GM21717 (cell line): ENCODE measurements around the gene HEXD.
A peak's percentile ranks its signal among the peaks of the same experiment; 100 is the strongest.
"Not testable (repeated sequence)": the region's sequence is repeated elsewhere in the genome, so short reads cannot be mapped to it uniquely, and the experiment has no call there.

Source experiments
- ATAC-seq: cut with Tn5 transposase; IDR thresholded peaks from one replicate; pipeline ENCODE4 v1.9.1; 2021; ENCODE audit warnings: mild to moderate bottlenecking, moderate library complexity; ENCODE audit not compliant: unreplicated experiment

Gene HEXD

GRCh38 chr17:82439829-82440365, 21.8 kb downstream of the HEXD start:
- no peak for ATAC-seq

GRCh38 chr17:82440469-82440981, 22.4 kb downstream of the HEXD start:
- no peak for ATAC-seq

GRCh38 chr17:82440991-82441627, 23.0 kb downstream of the HEXD start:
- no peak for ATAC-seq

- ATAC-seq: no peak
Measured at GRCh38 chr17:82441691-82442487, 23.7 kb downstream of the HEXD start.

- no peak for ATAC-seq
Measured at GRCh38 chr17:82442643-82443464, 24.7 kb downstream of the HEXD start.

- ATAC-seq: no peak
Measured at GRCh38 chr17:82443465-82444283, 25.5 kb downstream of the HEXD start.

- ATAC-seq: no peak
Measured at GRCh38 chr17:82444284-82444893, 26.2 kb downstream of the HEXD start.

- no peak for ATAC-seq
Measured at GRCh38 chr17:82444941-82445521, 26.9 kb downstream of the HEXD start.

GRCh38 chr17:82445542-82445941, 27.4 kb downstream of the HEXD start:
- no peak for ATAC-seq

GRCh38 chr17:82446124-82446523, 28.0 kb downstream of the HEXD start:
- no peak for ATAC-seq

GRCh38 chr17:82446649-82447048, 28.5 kb downstream of the HEXD start:
- no peak for ATAC-seq

GRCh38 chr17:82447876-82448275, 29.7 kb downstream of the HEXD start:
- ATAC-seq: no peak

- peak; percentile 46 for ATAC-seq
Measured at GRCh38 chr17:82449131-82449882, 31.2 kb downstream of the HEXD start.

- peak; percentile 3 for ATAC-seq
Measured at GRCh38 chr17:82449883-82450356, 31.8 kb downstream of the HEXD start.

- ATAC-seq: peak; percentile 58
Measured at GRCh38 chr17:82450357-82451106, 32.4 kb downstream of the HEXD start, which contains the start of gene CYBC1. TSS of gene CYBC1 (minus strand) at chr17:82450752. CDS start at chr17:82449254, 1,498 bp downstream.

GRCh38 chr17:82452162-82452561, 34.0 kb downstream of the HEXD start:
- ATAC-seq: no peak

- not testable (repeated sequence) for ATAC-seq
Measured at GRCh38 chr17:82453151-82453550, 35.0 kb downstream of the HEXD start.

- ATAC-seq: not testable (repeated sequence)
Measured at GRCh38 chr17:82453706-82454105, 35.6 kb downstream of the HEXD start.
